ENCODE results near the gene MECR. TPM values are rescaled to one million over a fixed set of nuclear protein-coding genes. Genes with fewer than 3 reads are reported as not detected.

Gene MECR
- total and polyA plus RNA-seq, 10 of the 15 experiments (the other 5 are each of a cell fraction or from before 2014, with no cell fraction given) = 7.6 to 66.3 (median 38.7) TPM

DNA sequence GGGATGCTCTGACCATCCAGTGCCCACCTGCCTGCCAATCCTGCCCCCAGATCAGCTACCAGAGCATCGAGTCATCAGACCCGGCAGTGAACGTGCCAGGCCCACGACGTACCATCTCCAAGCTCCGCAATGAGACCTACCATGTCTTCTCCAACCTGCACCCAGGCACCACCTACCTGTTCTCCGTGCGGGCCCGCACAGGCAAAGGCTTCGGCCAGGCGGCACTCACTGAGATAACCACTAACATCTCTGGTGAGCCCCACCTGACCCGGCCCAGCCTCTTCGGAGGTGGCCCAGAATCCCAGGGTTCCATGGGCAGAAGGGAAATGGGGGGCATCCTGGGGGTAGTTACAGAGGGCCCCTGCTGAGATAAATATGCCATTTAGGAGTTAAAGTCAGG, 48.7 kb upstream of the MECR start:
- Histone ChIP-seq H3K4me3 (no peak overlapping the region), H3K9me3 (replicated peaks; ENCODE audit: control insufficient read depth, insufficient read depth, low read length) (no peaks in the 10 kb centered on the region), H3K79me2 (ENCODE audit: control insufficient read depth, insufficient read depth, low read length) (no peaks in the 10 kb centered on the region), H2AFZ (ENCODE audit: control insufficient read depth, low read depth, low read length) (no peak overlapping the region), H3K27me3 (replicated peaks in 1 of 2; ENCODE audit: control insufficient read depth in 2 of 2, insufficient read depth in 2 of 2, low read length in 1 of 2) (no peaks in the 10 kb centered on the region; a peak in 1 of 4 replicates), H4K20me1 (ENCODE audit: control insufficient read depth, insufficient read depth) (no peaks in the 10 kb centered on the region), H3K27ac (ENCODE audit: control insufficient read depth, insufficient read depth) (no peak overlapping the region), H3K36me3 (ENCODE audit: control insufficient read depth in 2 of 2, insufficient read depth in 2 of 2, low read length in 1 of 2) (no peaks in the 10 kb centered on the region), H3K4me1 (ENCODE audit: control insufficient read depth, insufficient read depth, low read length) (no peaks in the 10 kb centered on the region), H3K9ac (ENCODE audit: control insufficient read depth, insufficient read depth, low read length) (no peak overlapping the region), H3K4me2 (ENCODE audit: control insufficient read depth, insufficient read depth) (no peak overlapping the region)
- ChIA-PET RAD21 (ENCODE audit: unreplicated experiment) (no interaction called here), CTCF (no interaction called here), SMC1A (ENCODE audit: uncharacterized antibody, unreplicated experiment) (no interaction called here), POLR2A (no interaction called here)
- FAIRE-seq (no peak), DNase-seq (ENCODE audit: low read depth, low spot score) (no peak), ATAC-seq (no peak)
- in situ Hi-C loops (cut with MboI) (no loop called here), intact Hi-C loops (cut with micrococcal nuclease; ENCODE audit: unreplicated experiment) (no loop called here)
- 30% methylated on average over 13 of the region's 13 CpGs for WGBS (ENCODE audit: insufficient coverage, insufficient replicate concordance, low lambda C conversion rate, missing lambda C conversion rate)
- TF ChIP-seq IRF3 (IDR thresholded peaks at IDR 0.05) (no peak), MEF2A (IDR thresholded peaks at IDR 0.05; ENCODE audit: insufficient read depth, low read depth, low read length) (no peak), EGR1 (IDR thresholded peaks at IDR 0.05; ENCODE audit: borderline replicate concordance in 1 of 2, low read depth in 2 of 2, low read length in 2 of 2) (no peak), SUPT20H (IDR thresholded peaks at IDR 0.05; ENCODE audit: borderline replicate concordance, control insufficient read depth, low read depth, low read length) (no peak), DPF2 (IDR thresholded peaks at IDR 0.05) (no peak), JUND (IDR thresholded peaks at IDR 0.05; ENCODE audit: low read depth, low read length) (no peak), RB1 (IDR thresholded peaks at IDR 0.05; ENCODE audit: borderline replicate concordance) (no peak), MTA3 (IDR thresholded peaks at IDR 0.05; ENCODE audit: borderline replicate concordance, low read length) (no peak), RAD51 (IDR thresholded peaks at IDR 0.05) (no peak), RELA (IDR thresholded peaks at IDR 0.05; ENCODE audit: borderline replicate concordance, partially characterized antibody) (no peak), SMAD5 (IDR thresholded peaks at IDR 0.05; ENCODE audit: low read depth) (no peak), IKZF2 (IDR thresholded peaks at IDR 0.05) (no peak)
- TF ChIP-seq, protein P1, sequence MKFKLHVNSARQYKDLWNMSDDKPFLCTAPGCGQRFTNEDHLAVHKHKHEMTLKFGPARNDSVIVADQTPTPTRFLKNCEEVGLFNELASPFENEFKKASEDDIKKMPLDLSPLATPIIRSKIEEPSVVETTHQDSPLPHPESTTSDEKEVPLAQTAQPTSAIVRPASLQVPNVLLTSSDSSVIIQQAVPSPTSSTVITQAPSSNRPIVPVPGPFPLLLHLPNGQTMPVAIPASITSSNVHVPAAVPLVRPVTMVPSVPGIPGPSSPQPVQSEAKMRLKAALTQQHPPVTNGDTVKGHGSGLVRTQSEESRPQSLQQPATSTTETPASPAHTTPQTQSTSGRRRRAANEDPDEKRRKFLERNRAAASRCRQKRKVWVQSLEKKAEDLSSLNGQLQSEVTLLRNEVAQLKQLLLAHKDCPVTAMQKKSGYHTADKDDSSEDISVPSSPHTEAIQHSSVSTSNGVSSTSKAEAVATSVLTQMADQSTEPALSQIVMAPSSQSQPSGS (IDR thresholded peaks at IDR 0.05; ENCODE audit: low read length) = no peak
- BruUV-seq (replicated peaks) = no TSS peak
